GM23338 (cell line): Measurements from ENCODE around the gene RHBDL3. TPM values are rescaled to one million over a fixed set of nuclear protein-coding genes. Genes with fewer than 3 reads are reported as not detected.

ENCODE experiments used
- ATAC-seq: fragments of 200-7000 bp; cut with Tn5 transposase; 3 replicates; pipeline ENCODE4 v1.9.1; 2020
- DNase-seq: peaks from one replicate; pipeline ENCODE4 v3.0.0-alpha.2; 2015; ENCODE audit warnings: low spot score
- H2AFZ ChIP-seq: fragments of 200-600 bp; sonication (generic); 2 replicates; pipeline ENCODE4 v1.8.0; 2016; ENCODE audit warnings: antibody characterized with exemption, mild to moderate bottlenecking, moderate library complexity
- H3F3A ChIP-seq: fragments of 200-600 bp; sonication (generic); replicated peaks from 2 replicates; pipeline ENCODE4 v1.8.0; 2017; ENCODE audit warnings: antibody characterized with exemption, mixed run types, low read depth
- H3K27ac ChIP-seq: fragments of 200-600 bp; sonication (generic); 2 replicates; pipeline ENCODE4 v1.6.1; 2016; ENCODE audit warnings: low read depth
- H3K27me3 ChIP-seq: fragments of 200-600 bp; sonication (generic); 2 replicates; pipeline ENCODE4 v1.8.0; 2016; ENCODE audit warnings: mild to moderate bottlenecking, mixed run types, moderate library complexity; ENCODE audit not compliant: insufficient read depth
- H3K36me3 ChIP-seq: fragments of 200-600 bp; sonication (generic); 2 replicates; pipeline ENCODE4 v1.8.0; 2016; ENCODE audit warnings: mild to moderate bottlenecking; ENCODE audit not compliant: insufficient read depth
- H3K4me1 ChIP-seq: fragments of 200-600 bp; sonication (generic); 2 replicates; pipeline ENCODE4 v1.8.0; 2016; ENCODE audit warnings: mild to moderate bottlenecking, moderate library complexity; ENCODE audit not compliant: insufficient read depth
- H3K4me2 ChIP-seq: fragments of 200-600 bp; sonication (generic); 2 replicates; pipeline ENCODE4 v1.7.1; 2017; ENCODE audit warnings: mixed run types
- H3K4me3 ChIP-seq: fragments of 200-600 bp; sonication (generic); 2 replicates; pipeline ENCODE4 v1.6.1; 2016; ENCODE audit warnings: mixed run types
- H3K79me2 ChIP-seq: fragments of 200-600 bp; sonication (generic); replicated peaks from 2 replicates; pipeline ENCODE4 v1.8.0; 2017; ENCODE audit warnings: mild to moderate bottlenecking; ENCODE audit not compliant: insufficient read depth
- H3K9me2 ChIP-seq: fragments of 200-600 bp; sonication (generic); 2 replicates; pipeline ENCODE4 v1.8.0; 2017; ENCODE audit not compliant: insufficient read depth
- H4K20me1 ChIP-seq: fragments of 200-600 bp; sonication (generic); replicated peaks from 2 replicates; pipeline ENCODE4 v1.8.0; 2017; ENCODE audit warnings: mild to moderate bottlenecking; ENCODE audit not compliant: insufficient read depth
- H3K27ac Mint-ChIP-seq: 2 replicates; pipeline ENCODE4 v1.8.0; 2020; ENCODE audit warnings: inconsistent platforms, mild to moderate bottlenecking, moderate library complexity, mixed read lengths
- H3K27me3 Mint-ChIP-seq: 3 replicates; pipeline ENCODE4 v1.8.0; 2022; ENCODE audit warnings: low read depth, mild to moderate bottlenecking, moderate library complexity, mixed read lengths, inconsistent platforms; ENCODE audit not compliant: insufficient read depth, poor library complexity
- H3K36me3 Mint-ChIP-seq: 3 replicates; pipeline ENCODE4 v1.8.0; 2021; ENCODE audit warnings: low read depth, mild to moderate bottlenecking, inconsistent platforms, moderate library complexity, mixed read lengths
- H3K4me1 Mint-ChIP-seq: 3 replicates; pipeline ENCODE4 v1.8.0; 2020; ENCODE audit warnings: mild to moderate bottlenecking, inconsistent platforms, mixed read lengths
- H3K4me3 Mint-ChIP-seq: 3 replicates; pipeline ENCODE4 v1.8.0; 2021; ENCODE audit warnings: moderate library complexity, mild to moderate bottlenecking, inconsistent platforms, mixed read lengths
- H3K9me3 Mint-ChIP-seq: 3 replicates; pipeline ENCODE4 v1.8.0; 2020; ENCODE audit warnings: moderate library complexity, mild to moderate bottlenecking, inconsistent platforms, mixed read lengths
- ETS1 ChIP-seq: IDR thresholded peaks from 2 replicates; pipeline ENCODE4 v1.6.1; 2016; ENCODE audit warnings: antibody characterized with exemption
- EZH2phosphoT487 ChIP-seq: fragments of 200-600 bp; sonication (generic); IDR thresholded peaks from one replicate; pipeline ENCODE4 v1.8.1; 2018; ENCODE audit warnings: antibody characterized with exemption; ENCODE audit not compliant: unreplicated experiment
- JUNB ChIP-seq: IDR thresholded peaks from one replicate; pipeline ENCODE4 v1.6.1; 2016; ENCODE audit warnings: antibody characterized with exemption; ENCODE audit not compliant: unreplicated experiment
- NANOG ChIP-seq: IDR thresholded peaks from 2 replicates; pipeline ENCODE4 v1.6.1; 2016; ENCODE audit warnings: antibody characterized with exemption, borderline replicate concordance
- POLR2AphosphoS5 ChIP-seq: IDR thresholded peaks from 2 replicates; pipeline ENCODE4 v1.6.1; 2016; ENCODE audit warnings: antibody characterized with exemption, low read depth
- ZNF114 ChIP-seq: fragments of 250-450 bp; sonication (Bioruptor Pico); IDR thresholded peaks from 2 replicates; pipeline ENCODE4 v1.5.0; 2020; ENCODE audit warnings: mild to moderate bottlenecking, moderate library complexity
- ZNF331 ChIP-seq: fragments of 250-450 bp; sonication (Bioruptor Pico); IDR thresholded peaks from 2 replicates; pipeline ENCODE4 v1.5.0; 2020; ENCODE audit warnings: low read depth, mild to moderate bottlenecking, moderate library complexity
- polyA plus RNA-seq: library from polyadenylated mRNA; unstranded; fragments of >200 nt; fragmentation: Nextera tagmentation; extraction: Ambion mirVana; gene quantifications from 2 replicates; pipeline ENCODE4 v1.2.1, GENCODE V29; 2016
- total RNA-seq: library from RNA; depleted of rRNA; stranded (reverse); fragments of >200 nt; shearing (Covaris generic); gene quantifications from 2 replicates; pipeline ENCODE4 v1.2.3, GENCODE V29; 2014
- TF ChIP-seq, protein P1 (sequence below), 2 experiments: fragments of 200-600 bp in 1 of 2; sonication (generic) in 1 of 2; conservative IDR thresholded peaks; 2 replicates each; pipeline versions ENCODE4 v1.5.1 to v1.6.1; 2016 to 2017; ENCODE audit warnings: antibody characterized with exemption in 2 of 2, low read depth in 2 of 2, mild to moderate bottlenecking in 2 of 2, moderate library complexity in 1 of 2
- TF ChIP-seq, protein P2 (sequence below): IDR thresholded peaks from one replicate; pipeline ENCODE4 v1.6.1; 2018; ENCODE audit warnings: antibody characterized with exemption; ENCODE audit not compliant: unreplicated experiment

The RHBDL3 gene
- total and polyA plus RNA-seq, 2 experiments from 2014 or later = 2.3 to 8.1 TPM

- H3K4me3 Mint-ChIP-seq = peak overlapping the region; percentile 57
- H3K27me3 Mint-ChIP-seq = peaks cover under 1% of the 10 kb centered on the region
- H3K9me2 ChIP-seq = no peaks in the 10 kb centered on the region
- no peaks in the 10 kb centered on the region for H3K36me3 ChIP-seq
- ATAC-seq (peak; percentile 93), DNase-seq (peak; percentile 92)
- H3K4me3 ChIP-seq = peak overlapping the region; percentile 42; the same call in 1 of the 2 replicates
- peak overlapping the region; percentile 80 for H3K27ac ChIP-seq
- peaks cover 3% of the 10 kb centered on the region; the same call in 1 of the 3 replicates for H3K36me3 Mint-ChIP-seq
- H3K27me3 ChIP-seq = no peaks in the 10 kb centered on the region
- TF ChIP-seq NANOG (peak; percentile 81), POLR2AphosphoS5 (0 out of 2 replicates have a peak, but pooled peaks have one; percentile 34), ETS1 (no peak)
- H3F3A ChIP-seq = no peaks in the 10 kb centered on the region; the same call in 1 of the 2 replicates
- peak overlapping the region; percentile 75 for H3K27ac Mint-ChIP-seq
- H3K9me3 Mint-ChIP-seq = no peaks in the 10 kb centered on the region; the same call in 2 of the 3 replicates
- peaks cover 35% of the 10 kb centered on the region for H3K4me1 ChIP-seq
- H3K4me1 Mint-ChIP-seq = peaks cover 43% of the 10 kb centered on the region
- peak overlapping the region; percentile 67 for H3K4me2 ChIP-seq
- H3K79me2 ChIP-seq = no peaks in the 10 kb centered on the region
- no peaks in the 10 kb centered on the region for H4K20me1 ChIP-seq
- no peak overlapping the region for H2AFZ ChIP-seq
Measured at GRCh38 chr17:32227910-32228309, 37.7 kb upstream of the RHBDL3 start.

DNA sequence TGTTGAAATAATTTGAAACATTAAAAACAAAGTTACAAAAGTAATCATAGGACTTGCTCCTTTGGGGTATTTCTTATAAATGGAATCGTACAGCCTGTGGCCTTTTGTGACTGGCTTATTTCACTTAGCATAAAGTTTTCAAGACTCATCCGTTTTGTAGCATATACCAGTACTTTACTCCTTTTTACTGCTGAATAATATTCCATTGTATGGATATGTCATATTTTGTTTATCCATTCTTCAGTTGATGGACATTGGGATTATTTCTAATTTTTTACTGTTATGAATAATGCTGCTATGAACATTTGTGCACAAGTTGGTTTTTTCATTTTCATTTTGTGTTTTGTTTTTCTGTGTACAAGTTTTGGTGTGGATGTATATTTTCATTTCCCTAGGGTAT, 30.0 kb upstream of the RHBDL3 start:
- Mint-ChIP-seq H3K36me3 (no peaks in the 10 kb centered on the region), H3K27ac (no peak overlapping the region), H3K4me1 (peaks cover 21% of the 10 kb centered on the region), H3K4me3 (no peak overlapping the region), H3K27me3 (peaks cover 2% of the 10 kb centered on the region), H3K9me3 (no peaks in the 10 kb centered on the region; the same call in 2 of the 3 replicates)
- ATAC-seq = no peak
- no peaks in the 10 kb centered on the region for H3K79me2 ChIP-seq
- no peaks in the 10 kb centered on the region for H3K36me3 ChIP-seq
- H2AFZ ChIP-seq = no peak overlapping the region
- H3K4me1 ChIP-seq = peaks cover 10% of the 10 kb centered on the region
- no peaks in the 10 kb centered on the region for H3K27me3 ChIP-seq
- no peaks in the 10 kb centered on the region; the same call in 1 of the 2 replicates for H3F3A ChIP-seq
- no peaks in the 10 kb centered on the region for H4K20me1 ChIP-seq
- H3K27ac ChIP-seq = no peak overlapping the region
- no peak for DNase-seq
- no peak overlapping the region for H3K4me2 ChIP-seq
- no peaks in the 10 kb centered on the region for H3K9me2 ChIP-seq
- H3K4me3 ChIP-seq = no peak overlapping the region
- TF ChIP-seq, protein P1, sequence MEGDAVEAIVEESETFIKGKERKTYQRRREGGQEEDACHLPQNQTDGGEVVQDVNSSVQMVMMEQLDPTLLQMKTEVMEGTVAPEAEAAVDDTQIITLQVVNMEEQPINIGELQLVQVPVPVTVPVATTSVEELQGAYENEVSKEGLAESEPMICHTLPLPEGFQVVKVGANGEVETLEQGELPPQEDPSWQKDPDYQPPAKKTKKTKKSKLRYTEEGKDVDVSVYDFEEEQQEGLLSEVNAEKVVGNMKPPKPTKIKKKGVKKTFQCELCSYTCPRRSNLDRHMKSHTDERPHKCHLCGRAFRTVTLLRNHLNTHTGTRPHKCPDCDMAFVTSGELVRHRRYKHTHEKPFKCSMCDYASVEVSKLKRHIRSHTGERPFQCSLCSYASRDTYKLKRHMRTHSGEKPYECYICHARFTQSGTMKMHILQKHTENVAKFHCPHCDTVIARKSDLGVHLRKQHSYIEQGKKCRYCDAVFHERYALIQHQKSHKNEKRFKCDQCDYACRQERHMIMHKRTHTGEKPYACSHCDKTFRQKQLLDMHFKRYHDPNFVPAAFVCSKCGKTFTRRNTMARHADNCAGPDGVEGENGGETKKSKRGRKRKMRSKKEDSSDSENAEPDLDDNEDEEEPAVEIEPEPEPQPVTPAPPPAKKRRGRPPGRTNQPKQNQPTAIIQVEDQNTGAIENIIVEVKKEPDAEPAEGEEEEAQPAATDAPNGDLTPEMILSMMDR (conservative IDR thresholded peaks at IDR 0.05; ENCODE audit: low read depth in 2 of 2) = no peak
- TF ChIP-seq ETS1 (no peak), EZH2phosphoT487 (no peak), JUNB (no peak), ZNF331 (CRISPR knock-in tag) (no peak), ZNF114 (CRISPR knock-in tag) (no peak)
- TF ChIP-seq, protein P2, sequence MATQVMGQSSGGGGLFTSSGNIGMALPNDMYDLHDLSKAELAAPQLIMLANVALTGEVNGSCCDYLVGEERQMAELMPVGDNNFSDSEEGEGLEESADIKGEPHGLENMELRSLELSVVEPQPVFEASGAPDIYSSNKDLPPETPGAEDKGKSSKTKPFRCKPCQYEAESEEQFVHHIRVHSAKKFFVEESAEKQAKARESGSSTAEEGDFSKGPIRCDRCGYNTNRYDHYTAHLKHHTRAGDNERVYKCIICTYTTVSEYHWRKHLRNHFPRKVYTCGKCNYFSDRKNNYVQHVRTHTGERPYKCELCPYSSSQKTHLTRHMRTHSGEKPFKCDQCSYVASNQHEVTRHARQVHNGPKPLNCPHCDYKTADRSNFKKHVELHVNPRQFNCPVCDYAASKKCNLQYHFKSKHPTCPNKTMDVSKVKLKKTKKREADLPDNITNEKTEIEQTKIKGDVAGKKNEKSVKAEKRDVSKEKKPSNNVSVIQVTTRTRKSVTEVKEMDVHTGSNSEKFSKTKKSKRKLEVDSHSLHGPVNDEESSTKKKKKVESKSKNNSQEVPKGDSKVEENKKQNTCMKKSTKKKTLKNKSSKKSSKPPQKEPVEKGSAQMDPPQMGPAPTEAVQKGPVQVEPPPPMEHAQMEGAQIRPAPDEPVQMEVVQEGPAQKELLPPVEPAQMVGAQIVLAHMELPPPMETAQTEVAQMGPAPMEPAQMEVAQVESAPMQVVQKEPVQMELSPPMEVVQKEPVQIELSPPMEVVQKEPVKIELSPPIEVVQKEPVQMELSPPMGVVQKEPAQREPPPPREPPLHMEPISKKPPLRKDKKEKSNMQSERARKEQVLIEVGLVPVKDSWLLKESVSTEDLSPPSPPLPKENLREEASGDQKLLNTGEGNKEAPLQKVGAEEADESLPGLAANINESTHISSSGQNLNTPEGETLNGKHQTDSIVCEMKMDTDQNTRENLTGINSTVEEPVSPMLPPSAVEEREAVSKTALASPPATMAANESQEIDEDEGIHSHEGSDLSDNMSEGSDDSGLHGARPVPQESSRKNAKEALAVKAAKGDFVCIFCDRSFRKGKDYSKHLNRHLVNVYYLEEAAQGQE = no peak
